Smooth muscle cell (in vitro differentiated cells): ENCODE data around the gene PDHX. TPM values are rescaled to one million over a fixed set of nuclear protein-coding genes. Genes with fewer than 3 reads are reported as not detected.

Experiments
- DNase-seq: peaks from one replicate; lab custom pipeline; 2025; ENCODE audit not compliant: unreplicated experiment; lab: John Stamatoyannopoulos, UW
- H2AFZ ChIP-seq: fragments of 200-600 bp; sonication (generic); 2 replicates; pipeline ENCODE4 v1.6.0; 2016; ENCODE audit warnings: antibody characterized with exemption, low read depth, mild to moderate bottlenecking
- H3F3A ChIP-seq: fragments of 200-600 bp; sonication (generic); 2 replicates; pipeline ENCODE4 v1.6.0; 2017; ENCODE audit warnings: antibody characterized with exemption, low read depth
- H3K27ac ChIP-seq: fragments of 200-600 bp; sonication (generic); 2 replicates; pipeline ENCODE4 v1.5.1; 2016; ENCODE audit warnings: low read depth, mild to moderate bottlenecking
- H3K27me3 ChIP-seq: fragments of 200-600 bp; sonication (generic); 2 replicates; pipeline ENCODE4 v1.6.1; 2016; ENCODE audit warnings: low read depth, mild to moderate bottlenecking
- H3K36me3 ChIP-seq: fragments of 200-600 bp; sonication (generic); 2 replicates; pipeline ENCODE4 v1.5.1; 2016; ENCODE audit warnings: low read depth
- H3K4me1 ChIP-seq: fragments of 200-600 bp; sonication (generic); 2 replicates; pipeline ENCODE4 v1.5.1; 2016; ENCODE audit warnings: low read depth
- H3K4me2 ChIP-seq: fragments of 200-600 bp; sonication (generic); 2 replicates; pipeline ENCODE4 v1.6.0; 2016; ENCODE audit warnings: mild to moderate bottlenecking
- H3K4me3 ChIP-seq: fragments of 200-600 bp; sonication (generic); 2 replicates; pipeline ENCODE4 v1.5.1; 2016; ENCODE audit warnings: mild to moderate bottlenecking
- H3K79me2 ChIP-seq: fragments of 200-600 bp; sonication (generic); 2 replicates; pipeline ENCODE4 v1.6.0; 2016; ENCODE audit warnings: low read depth, mild to moderate bottlenecking
- H3K9ac ChIP-seq: fragments of 200-600 bp; sonication (generic); 2 replicates; pipeline ENCODE4 v1.6.0; 2016; ENCODE audit warnings: low read depth
- H3K9me3 ChIP-seq: fragments of 200-600 bp; sonication (generic); replicated peaks from 2 replicates; pipeline ENCODE4 v1.5.1; 2016; ENCODE audit warnings: low read depth
- H4K20me1 ChIP-seq: fragments of 200-600 bp; sonication (generic); 2 replicates; pipeline ENCODE4 v1.6.0; 2016; ENCODE audit warnings: low read depth
- CTCF ChIP-seq: fragments of 200-600 bp; sonication (generic); IDR thresholded peaks from 2 replicates; pipeline ENCODE4 v1.5.1; 2017; ENCODE audit warnings: borderline replicate concordance, mild to moderate bottlenecking, antibody characterized with exemption; ENCODE audit not compliant: insufficient read depth, poor library complexity, severe bottlenecking
- WGBS: methylation state at CpG from one replicate; pipeline ENCODE4 v1.1.7; 2016; ENCODE audit warnings: low lambda C conversion rate; 5-methylcytosine and 5-hydroxymethylcytosine counted together
- polyA plus RNA-seq: library from polyadenylated mRNA; unstranded; fragments of >200 nt; fragmentation: Nextera tagmentation; extraction: Ambion mirVana; gene quantifications from 2 replicates; pipeline ENCODE4 v1.2.1, GENCODE V29; 2016
- total RNA-seq: library from RNA; depleted of rRNA; stranded (reverse); fragments of >200 nt; gene quantifications from 2 replicates; pipeline ENCODE4 v1.2.3, GENCODE V29; 2014

The PDHX gene
- total and polyA plus RNA-seq, 2 experiments from 2014 or later = 56.6 to 100 TPM

DNA sequence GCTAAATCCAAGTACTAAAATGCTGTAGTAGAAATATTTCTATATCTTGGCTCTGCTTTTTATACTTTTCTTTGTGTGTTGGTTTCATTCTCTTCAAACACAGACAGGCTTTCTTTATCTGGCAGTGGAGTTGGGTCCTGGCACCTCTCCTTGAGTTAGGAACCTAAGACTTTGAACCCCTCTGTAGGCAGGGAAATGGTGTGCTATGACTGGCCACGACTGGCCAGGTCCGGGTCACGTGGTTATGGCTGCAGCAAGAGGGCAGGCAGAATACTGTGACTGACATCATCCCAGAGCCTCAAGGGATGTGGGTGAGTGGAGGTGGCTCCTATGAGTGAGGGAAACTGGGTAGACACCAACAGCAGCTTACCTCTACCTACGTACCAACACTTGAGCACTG lies 42.2 kb upstream of the PDHX start:
- Histone ChIP-seq H3F3A (no peaks in the 10 kb centered on the region), H2AFZ (no peak overlapping the region), H3K27ac (no peak overlapping the region), H4K20me1 (no peaks in the 10 kb centered on the region), H3K9me3 (no peaks in the 10 kb centered on the region), H3K4me3 (no peak overlapping the region), H3K4me1 (no peaks in the 10 kb centered on the region), H3K79me2 (no peaks in the 10 kb centered on the region), H3K36me3 (no peaks in the 10 kb centered on the region), H3K4me2 (no peak overlapping the region), H3K27me3 (no peaks in the 10 kb centered on the region), H3K9ac (no peak overlapping the region)
- no peak for DNase-seq
- 96% methylated on average over 4 of the region's 4 CpGs for WGBS
- TF ChIP-seq CTCF = no peak

- no peak for TF ChIP-seq CTCF
- no peaks in the 10 kb centered on the region for H3K27me3 ChIP-seq
- no peaks in the 10 kb centered on the region for H3K9me3 ChIP-seq
- no peak for DNase-seq
- H3K4me2 ChIP-seq = no peak overlapping the region
- H3K9ac ChIP-seq = no peak overlapping the region
- no peaks in the 10 kb centered on the region for H3F3A ChIP-seq
- peaks cover 5% of the 10 kb centered on the region for H3K36me3 ChIP-seq
- H3K79me2 ChIP-seq = no peaks in the 10 kb centered on the region
- H4K20me1 ChIP-seq = no peaks in the 10 kb centered on the region
- H3K4me3 ChIP-seq = no peak overlapping the region
- H2AFZ ChIP-seq = no peak overlapping the region
- 97% methylated on average over 3 of the region's 3 CpGs for WGBS
- H3K27ac ChIP-seq = no peak overlapping the region
- no peaks in the 10 kb centered on the region for H3K4me1 ChIP-seq
These were observed 38.9 kb upstream of the PDHX start for GRCh38 chr11:34877375-34877975.

GRCh38 chr11:34881900-34882299 lies 34.5 kb upstream of the PDHX start:
- H3K27ac ChIP-seq = no peak overlapping the region
- H3K4me3 ChIP-seq = no peak overlapping the region
- H3K79me2 ChIP-seq = no peaks in the 10 kb centered on the region
- no peaks in the 10 kb centered on the region for H3K9me3 ChIP-seq
- DNase-seq = no peak
- no peak for TF ChIP-seq CTCF
- peaks cover 8% of the 10 kb centered on the region for H3K36me3 ChIP-seq
- H3K4me1 ChIP-seq = no peaks in the 10 kb centered on the region
- WGBS = 80% methylated on average over 3 of the region's 3 CpGs
- no peaks in the 10 kb centered on the region for H4K20me1 ChIP-seq
- no peak overlapping the region for H3K9ac ChIP-seq
- H2AFZ ChIP-seq = no peak overlapping the region
- H3F3A ChIP-seq = no peaks in the 10 kb centered on the region
- H3K27me3 ChIP-seq = no peaks in the 10 kb centered on the region
- H3K4me2 ChIP-seq = no peak overlapping the region

GRCh38 chr11:34886609-34887008 lies 29.8 kb upstream of the PDHX start:
- WGBS = 97% methylated on average over 2 of the region's 2 CpGs
- H3K4me2 ChIP-seq = no peak overlapping the region
- no peak for DNase-seq

More at GRCh38 chr11:34886609-34887008, 29.8 kb upstream of the PDHX start:
- Histone ChIP-seq H4K20me1 (peaks cover 4% of the 10 kb centered on the region), H3K4me1 (no peaks in the 10 kb centered on the region), H2AFZ (no peak overlapping the region), H3F3A (no peaks in the 10 kb centered on the region), H3K36me3 (peaks cover 5% of the 10 kb centered on the region), H3K9ac (no peak overlapping the region), H3K27ac (no peak overlapping the region), H3K4me3 (no peak overlapping the region), H3K79me2 (no peaks in the 10 kb centered on the region), H3K9me3 (no peaks in the 10 kb centered on the region), H3K27me3 (no peaks in the 10 kb centered on the region)
- no peak for TF ChIP-seq CTCF
